H1 (cell line): ENCODE measurements around the gene CCDC78. TPM values are rescaled to one million over a fixed set of nuclear protein-coding genes. Genes with fewer than 3 reads are reported as not detected.

ENCODE experiments used
- EP300 ChIP-seq, 2 experiments: IDR thresholded peaks; 1 replicate in 1 of 2; 2 replicates in 1 of 2; pipeline ENCODE4 v1.6.1; 2011 to 2012; ENCODE audit warnings: low read depth in 2 of 2, low read length in 2 of 2, mild to moderate bottlenecking in 2 of 2, borderline replicate concordance in 1 of 2, inconsistent platforms in 1 of 2, moderate library complexity in 1 of 2
- PHF8 ChIP-seq: fragments of 200-600 bp; sonication (generic); conservative IDR thresholded peaks from 2 replicates; pipeline ENCODE4 v1.7.1; 2012; ENCODE audit warnings: low read depth, mild to moderate bottlenecking, inconsistent platforms, low read length, moderate library complexity
- RFX5 ChIP-seq: IDR thresholded peaks from 2 replicates; pipeline ENCODE4 v1.6.1; 2011; ENCODE audit warnings: low read depth, low read length, improper control_type of control experiment, borderline replicate concordance
- ZNF274 ChIP-seq: IDR thresholded peaks from 2 replicates; pipeline ENCODE4 v1.7.0; 2012; ENCODE audit warnings: low read length, borderline replicate concordance; ENCODE audit errors: extremely low read depth
- polyA plus RNA-seq, 7 experiments: library from polyadenylated mRNA; depleted of rRNA in 3 of 7; stranded (reverse) in 5 of 7; unstranded in 2 of 7; fragments of >200 nt in 5 of 7; fragments of 200-250 nt in 2 of 7; gene quantifications; 1 replicate in 5 of 7; 2 replicates in 1 of 7; 4 replicates in 1 of 7; pipeline versions ENCODE4 v1.2.1 to v1.2.3, GENCODE V29; 2011 to 2013; ENCODE audit warnings: missing spikeins in 2 of 7, mixed read lengths in 2 of 7
- total RNA-seq: library from RNA; stranded (reverse); fragmentation: NEBNext Ultra II Directional; extraction: Animal tissue kit (Norgen Biotek cat#: 25700); gene quantifications from 2 replicates; pipeline ENCODE4 v1.2.1, GENCODE V29; 2021
- TF ChIP-seq, protein P1 (sequence below): fragments of 300-600 bp; sonication (generic); IDR thresholded peaks from 2 replicates; pipeline ENCODE4 v1.7.1; 2012; ENCODE audit warnings: low read length, moderate library complexity, mild to moderate bottlenecking, inconsistent platforms; ENCODE audit not compliant: insufficient replicate concordance
- TF ChIP-seq, protein P2 (sequence below): IDR thresholded peaks from 2 replicates; pipeline ENCODE4 v1.6.1; 2011; ENCODE audit warnings: low read length, improper control_type of control experiment
- TF ChIP-seq, protein P3 (sequence below): IDR thresholded peaks from 2 replicates; pipeline ENCODE4 v1.6.1; 2012; ENCODE audit warnings: inconsistent platforms

The CCDC78 gene
- total and polyA plus RNA-seq, 2 of the 8 experiments (the other 6 are each of a cell fraction or from before 2014, with no cell fraction given) = 7.1 to 8.5 TPM

DNA sequence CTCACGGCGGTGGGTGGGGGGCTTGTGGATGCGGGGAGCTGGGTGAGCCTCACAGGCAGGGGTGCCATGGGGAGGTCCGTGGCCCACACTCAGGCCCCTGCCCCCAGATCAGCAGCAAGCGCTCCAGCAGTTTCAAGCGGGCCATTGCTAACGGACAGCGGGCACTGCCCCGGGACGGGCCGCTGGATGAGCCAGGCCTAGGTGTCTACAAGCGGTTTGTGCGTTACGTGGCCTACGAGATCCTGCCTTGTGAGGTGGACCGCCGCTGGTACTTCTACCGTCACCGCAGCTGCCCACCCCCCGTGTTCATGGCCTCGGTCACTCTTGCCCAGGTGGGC is 49.7 kb downstream of the CCDC78 start (continued):
- TF ChIP-seq, protein P1, sequence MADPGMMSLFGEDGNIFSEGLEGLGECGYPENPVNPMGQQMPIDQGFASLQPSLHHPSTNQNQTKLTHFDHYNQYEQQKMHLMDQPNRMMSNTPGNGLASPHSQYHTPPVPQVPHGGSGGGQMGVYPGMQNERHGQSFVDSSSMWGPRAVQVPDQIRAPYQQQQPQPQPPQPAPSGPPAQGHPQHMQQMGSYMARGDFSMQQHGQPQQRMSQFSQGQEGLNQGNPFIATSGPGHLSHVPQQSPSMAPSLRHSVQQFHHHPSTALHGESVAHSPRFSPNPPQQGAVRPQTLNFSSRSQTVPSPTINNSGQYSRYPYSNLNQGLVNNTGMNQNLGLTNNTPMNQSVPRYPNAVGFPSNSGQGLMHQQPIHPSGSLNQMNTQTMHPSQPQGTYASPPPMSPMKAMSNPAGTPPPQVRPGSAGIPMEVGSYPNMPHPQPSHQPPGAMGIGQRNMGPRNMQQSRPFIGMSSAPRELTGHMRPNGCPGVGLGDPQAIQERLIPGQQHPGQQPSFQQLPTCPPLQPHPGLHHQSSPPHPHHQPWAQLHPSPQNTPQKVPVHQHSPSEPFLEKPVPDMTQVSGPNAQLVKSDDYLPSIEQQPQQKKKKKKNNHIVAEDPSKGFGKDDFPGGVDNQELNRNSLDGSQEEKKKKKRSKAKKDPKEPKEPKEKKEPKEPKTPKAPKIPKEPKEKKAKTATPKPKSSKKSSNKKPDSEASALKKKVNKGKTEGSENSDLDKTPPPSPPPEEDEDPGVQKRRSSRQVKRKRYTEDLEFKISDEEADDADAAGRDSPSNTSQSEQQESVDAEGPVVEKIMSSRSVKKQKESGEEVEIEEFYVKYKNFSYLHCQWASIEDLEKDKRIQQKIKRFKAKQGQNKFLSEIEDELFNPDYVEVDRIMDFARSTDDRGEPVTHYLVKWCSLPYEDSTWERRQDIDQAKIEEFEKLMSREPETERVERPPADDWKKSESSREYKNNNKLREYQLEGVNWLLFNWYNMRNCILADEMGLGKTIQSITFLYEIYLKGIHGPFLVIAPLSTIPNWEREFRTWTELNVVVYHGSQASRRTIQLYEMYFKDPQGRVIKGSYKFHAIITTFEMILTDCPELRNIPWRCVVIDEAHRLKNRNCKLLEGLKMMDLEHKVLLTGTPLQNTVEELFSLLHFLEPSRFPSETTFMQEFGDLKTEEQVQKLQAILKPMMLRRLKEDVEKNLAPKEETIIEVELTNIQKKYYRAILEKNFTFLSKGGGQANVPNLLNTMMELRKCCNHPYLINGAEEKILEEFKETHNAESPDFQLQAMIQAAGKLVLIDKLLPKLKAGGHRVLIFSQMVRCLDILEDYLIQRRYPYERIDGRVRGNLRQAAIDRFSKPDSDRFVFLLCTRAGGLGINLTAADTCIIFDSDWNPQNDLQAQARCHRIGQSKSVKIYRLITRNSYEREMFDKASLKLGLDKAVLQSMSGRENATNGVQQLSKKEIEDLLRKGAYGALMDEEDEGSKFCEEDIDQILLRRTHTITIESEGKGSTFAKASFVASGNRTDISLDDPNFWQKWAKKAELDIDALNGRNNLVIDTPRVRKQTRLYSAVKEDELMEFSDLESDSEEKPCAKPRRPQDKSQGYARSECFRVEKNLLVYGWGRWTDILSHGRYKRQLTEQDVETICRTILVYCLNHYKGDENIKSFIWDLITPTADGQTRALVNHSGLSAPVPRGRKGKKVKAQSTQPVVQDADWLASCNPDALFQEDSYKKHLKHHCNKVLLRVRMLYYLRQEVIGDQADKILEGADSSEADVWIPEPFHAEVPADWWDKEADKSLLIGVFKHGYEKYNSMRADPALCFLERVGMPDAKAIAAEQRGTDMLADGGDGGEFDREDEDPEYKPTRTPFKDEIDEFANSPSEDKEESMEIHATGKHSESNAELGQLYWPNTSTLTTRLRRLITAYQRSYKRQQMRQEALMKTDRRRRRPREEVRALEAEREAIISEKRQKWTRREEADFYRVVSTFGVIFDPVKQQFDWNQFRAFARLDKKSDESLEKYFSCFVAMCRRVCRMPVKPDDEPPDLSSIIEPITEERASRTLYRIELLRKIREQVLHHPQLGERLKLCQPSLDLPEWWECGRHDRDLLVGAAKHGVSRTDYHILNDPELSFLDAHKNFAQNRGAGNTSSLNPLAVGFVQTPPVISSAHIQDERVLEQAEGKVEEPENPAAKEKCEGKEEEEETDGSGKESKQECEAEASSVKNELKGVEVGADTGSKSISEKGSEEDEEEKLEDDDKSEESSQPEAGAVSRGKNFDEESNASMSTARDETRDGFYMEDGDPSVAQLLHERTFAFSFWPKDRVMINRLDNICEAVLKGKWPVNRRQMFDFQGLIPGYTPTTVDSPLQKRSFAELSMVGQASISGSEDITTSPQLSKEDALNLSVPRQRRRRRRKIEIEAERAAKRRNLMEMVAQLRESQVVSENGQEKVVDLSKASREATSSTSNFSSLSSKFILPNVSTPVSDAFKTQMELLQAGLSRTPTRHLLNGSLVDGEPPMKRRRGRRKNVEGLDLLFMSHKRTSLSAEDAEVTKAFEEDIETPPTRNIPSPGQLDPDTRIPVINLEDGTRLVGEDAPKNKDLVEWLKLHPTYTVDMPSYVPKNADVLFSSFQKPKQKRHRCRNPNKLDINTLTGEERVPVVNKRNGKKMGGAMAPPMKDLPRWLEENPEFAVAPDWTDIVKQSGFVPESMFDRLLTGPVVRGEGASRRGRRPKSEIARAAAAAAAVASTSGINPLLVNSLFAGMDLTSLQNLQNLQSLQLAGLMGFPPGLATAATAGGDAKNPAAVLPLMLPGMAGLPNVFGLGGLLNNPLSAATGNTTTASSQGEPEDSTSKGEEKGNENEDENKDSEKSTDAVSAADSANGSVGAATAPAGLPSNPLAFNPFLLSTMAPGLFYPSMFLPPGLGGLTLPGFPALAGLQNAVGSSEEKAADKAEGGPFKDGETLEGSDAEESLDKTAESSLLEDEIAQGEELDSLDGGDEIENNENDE = no peak
- TF ChIP-seq, protein P2, sequence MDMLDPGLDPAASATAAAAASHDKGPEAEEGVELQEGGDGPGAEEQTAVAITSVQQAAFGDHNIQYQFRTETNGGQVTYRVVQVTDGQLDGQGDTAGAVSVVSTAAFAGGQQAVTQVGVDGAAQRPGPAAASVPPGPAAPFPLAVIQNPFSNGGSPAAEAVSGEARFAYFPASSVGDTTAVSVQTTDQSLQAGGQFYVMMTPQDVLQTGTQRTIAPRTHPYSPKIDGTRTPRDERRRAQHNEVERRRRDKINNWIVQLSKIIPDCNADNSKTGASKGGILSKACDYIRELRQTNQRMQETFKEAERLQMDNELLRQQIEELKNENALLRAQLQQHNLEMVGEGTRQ = no peak
- TF ChIP-seq, protein P3, sequence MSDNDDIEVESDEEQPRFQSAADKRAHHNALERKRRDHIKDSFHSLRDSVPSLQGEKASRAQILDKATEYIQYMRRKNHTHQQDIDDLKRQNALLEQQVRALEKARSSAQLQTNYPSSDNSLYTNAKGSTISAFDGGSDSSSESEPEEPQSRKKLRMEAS = no peak
- no peak for TF ChIP-seq RFX5
- TF ChIP-seq PHF8 = no peak
- no peak for TF ChIP-seq ZNF274
- TF ChIP-seq EP300 (IDR thresholded peaks at IDR 0.05; ENCODE audit: borderline replicate concordance in 1 of 2, low read depth in 2 of 2, low read length in 2 of 2) = no peak
